Liver (tissue), 9 donors: Measurements from ENCODE around the gene BIN1. TPM values are rescaled to one million over a fixed set of nuclear protein-coding genes. Genes with fewer than 3 reads are reported as not detected.

Experiments
- DNase-seq: peaks from one replicate; pipeline ENCODE4 v3.0.0-alpha.2; 2017; ENCODE audit warnings: low spot score
- H3K27ac ChIP-seq, 2 donors: one replicate each; pipeline ENCODE4 v1.7.0; 2013; ENCODE audit warnings: inconsistent platforms in 2 of 2, low read length in 2 of 2, control low read depth in 1 of 2, low read depth in 1 of 2, mild to moderate bottlenecking in 1 of 2
- H3K27me3 ChIP-seq, 4 donors: one replicate each; pipeline versions ENCODE4 v1.6.1 to v1.7.0; 2013; ENCODE audit warnings: low read length in 3 of 4, inconsistent platforms in 1 of 4, mild to moderate bottlenecking in 1 of 4, moderate library complexity in 1 of 4; ENCODE audit not compliant: control insufficient read depth in 4 of 4, insufficient read depth in 4 of 4
- H3K36me3 ChIP-seq, 4 donors: one replicate each; pipeline versions ENCODE4 v1.6.1 to v1.7.0; 2013; ENCODE audit warnings: low read length in 3 of 4, mild to moderate bottlenecking in 3 of 4, low read depth in 1 of 4, moderate library complexity in 1 of 4; ENCODE audit not compliant: control insufficient read depth in 4 of 4, insufficient read depth in 3 of 4
- H3K4me1 ChIP-seq, 4 donors: one replicate each; pipeline versions ENCODE4 v1.6.1 to v1.7.0; 2013; ENCODE audit warnings: low read length in 3 of 4, mild to moderate bottlenecking in 3 of 4, moderate library complexity in 1 of 4; ENCODE audit not compliant: control insufficient read depth in 4 of 4, insufficient read depth in 4 of 4
- H3K4me3 ChIP-seq, 3 donors: one replicate each; pipeline versions ENCODE4 v1.6.1 to v1.7.0; 2013; ENCODE audit warnings: low read length in 3 of 3, control low read depth in 1 of 3, low read depth in 1 of 3, mild to moderate bottlenecking in 1 of 3
- H3K9ac ChIP-seq, 2 donors: one replicate each; pipeline ENCODE4 v1.7.0; 2013; ENCODE audit warnings: low read length in 2 of 2, mild to moderate bottlenecking in 2 of 2, moderate library complexity in 2 of 2, control low read depth in 1 of 2, low read depth in 1 of 2
- H3K9me3 ChIP-seq, 4 donors: one replicate each; pipeline versions ENCODE4 v1.6.1 to v1.7.0; 2013; ENCODE audit warnings: low read length in 3 of 4; ENCODE audit not compliant: control insufficient read depth in 4 of 4
- ATF3 ChIP-seq: IDR thresholded peaks from 2 replicates; pipeline ENCODE4 v1.6.1; 2016; ENCODE audit warnings: antibody characterized with exemption
- CTCF ChIP-seq: fragments of 150-350 bp; IDR thresholded peaks from 2 replicates; pipeline ENCODE4 v1.5.1; 2017; ENCODE audit warnings: improper control_type of control experiment, low read depth, low read length; ENCODE audit not compliant: missing input control
- EGR1 ChIP-seq, 2 donors: IDR thresholded peaks; 2 replicates each; pipeline ENCODE4 v1.6.1; 2016 to 2018; ENCODE audit warnings: antibody characterized with exemption in 2 of 2, low read depth in 2 of 2
- FOXA1 ChIP-seq: IDR thresholded peaks from 2 replicates; pipeline ENCODE4 v1.6.1; 2016; ENCODE audit warnings: antibody characterized with exemption
- GABPA ChIP-seq, 2 donors: IDR thresholded peaks in 1 of 2; conservative IDR thresholded peaks in 1 of 2; 2 replicates each; pipeline ENCODE4 v1.6.1; 2016; ENCODE audit warnings: antibody characterized with exemption in 2 of 2, mild to moderate bottlenecking in 1 of 2, moderate library complexity in 1 of 2
- HNF4A ChIP-seq, 2 donors: conservative IDR thresholded peaks; 2 replicates each; pipeline ENCODE4 v1.6.1; 2016; ENCODE audit warnings: antibody characterized with exemption in 2 of 2, mild to moderate bottlenecking in 2 of 2
- HNF4G ChIP-seq: IDR thresholded peaks from 2 replicates; pipeline ENCODE4 v1.6.1; 2016; ENCODE audit warnings: antibody characterized with exemption
- MAX ChIP-seq: IDR thresholded peaks from 2 replicates; pipeline ENCODE4 v1.6.1; 2016; ENCODE audit warnings: antibody characterized with exemption
- NR2F2 ChIP-seq: IDR thresholded peaks from 2 replicates; pipeline ENCODE4 v1.6.1; 2016; ENCODE audit warnings: antibody characterized with exemption
- RAD21 ChIP-seq, 2 donors: IDR thresholded peaks; 2 replicates each; pipeline ENCODE4 v1.6.1; 2016; ENCODE audit warnings: antibody characterized with exemption in 2 of 2, mild to moderate bottlenecking in 2 of 2
- REST ChIP-seq: IDR thresholded peaks from 2 replicates; pipeline ENCODE4 v1.6.1; 2016; ENCODE audit warnings: antibody characterized with exemption, mild to moderate bottlenecking
- RXRA ChIP-seq, 2 donors: IDR thresholded peaks; 2 replicates each; pipeline ENCODE4 v1.6.1; 2017 to 2018; ENCODE audit warnings: antibody characterized with exemption in 2 of 2, mild to moderate bottlenecking in 1 of 2
- SP1 ChIP-seq: IDR thresholded peaks from 2 replicates; pipeline ENCODE4 v1.6.1; 2018; ENCODE audit warnings: antibody characterized with exemption, mild to moderate bottlenecking
- TAF1 ChIP-seq: conservative IDR thresholded peaks from 2 replicates; pipeline ENCODE4 v1.6.1; 2016; ENCODE audit warnings: antibody characterized with exemption, mild to moderate bottlenecking
- ZBTB33 ChIP-seq: IDR thresholded peaks from 2 replicates; pipeline ENCODE4 v1.6.1; 2016; ENCODE audit warnings: antibody characterized with exemption
- WGBS: extraction: QIAGEN DNeasy Blood & Tissue Kit; methylation state at CpG from one replicate; pipeline ENCODE4 v1.1.7; 2013; 5-methylcytosine and 5-hydroxymethylcytosine counted together
- polyA plus RNA-seq, 2 donors: library from polyadenylated mRNA; stranded (reverse) in 1 of 2; unstranded in 1 of 2; fragments of 200-250 nt in 1 of 2; fragments of >200 nt in 1 of 2; fragmentation: Nextera tagmentation in 1 of 2; extraction: Ambion mirVana in 1 of 2; gene quantifications; one replicate each; pipeline versions ENCODE4 v1.2.1 to v1.2.3, GENCODE V29; 2013 to 2015
- total RNA-seq, 2 donors: library from RNA; depleted of rRNA; stranded (reverse); fragments of >200 nt; gene quantifications; one replicate each; pipeline ENCODE4 v1.2.3, GENCODE V29; 2014
- donor health status: healthy.
- donor health status: healthy.
- donor health status: healthy.
- donor health status: healthy.
- donor health status: healthy.

The BIN1 gene
- total and polyA plus RNA-seq, 4 donors, result 13.3 to 21.5 (median 15.0) TPM

- TF ChIP-seq TAF1 (no peak), FOXA1 (no peak), MAX (no peak), HNF4G (no peak), RXRA (IDR thresholded peaks at IDR 0.05) (no peak), RAD21 (IDR thresholded peaks at IDR 0.05) (no peak), EGR1 (IDR thresholded peaks at IDR 0.05; ENCODE audit: low read depth in 2 of 2) (no peak), ATF3 (no peak), GABPA (IDR thresholded peaks at IDR 0.05 in 1 of 2, conservative IDR thresholded peaks at IDR 0.05 in 1 of 2) (no peak), SP1 (no peak), HNF4A (conservative IDR thresholded peaks at IDR 0.05) (no peak)
These were observed 98.5 kb downstream of the BIN1 start (continued) for GRCh38 chr2:127008265-127009015.

- H3K4me1 ChIP-seq, result peaks cover 2 to 7% (median 3%) of the 10 kb centered on the region in 4 donors
- 89% methylated on average over 3 of the region's 3 CpGs for WGBS
- H3K27ac ChIP-seq, result no peak overlapping the region
- DNase-seq, result no peak
- H3K4me3 ChIP-seq, result no peak overlapping the region
- no peaks in the 10 kb centered on the region for H3K9me3 ChIP-seq
- no peak overlapping the region for H3K9ac ChIP-seq
- no peak for TF ChIP-seq RAD21 (IDR thresholded peaks at IDR 0.05)
- no peak for TF ChIP-seq HNF4A (conservative IDR thresholded peaks at IDR 0.05)
- no peak for TF ChIP-seq RXRA (IDR thresholded peaks at IDR 0.05)
- TF ChIP-seq NR2F2, result no peak
- TF ChIP-seq TAF1, result no peak
- no peak for TF ChIP-seq HNF4G
- no peak for TF ChIP-seq CTCF
- no peak for TF ChIP-seq SP1
- no peak for TF ChIP-seq ZBTB33
- TF ChIP-seq REST, result no peak
- no peaks in the 10 kb centered on the region for H3K27me3 ChIP-seq
- no peaks in the 10 kb centered on the region for H3K36me3 ChIP-seq
These were observed 99.3 kb downstream of the BIN1 start for GRCh38 chr2:127007652-127008051.
